KMS-11 (cell line): ENCODE measurements around the gene ZMYND8.

Source experiments
- H2AFZ ChIP-seq: fragments of 200-600 bp; sonication (generic); 2 replicates; pipeline ENCODE4 v1.6.1; 2016; ENCODE audit warnings: antibody characterized with exemption, mixed run types, low read depth
- H3K27ac ChIP-seq: fragments of 200-600 bp; sonication (generic); 2 replicates; pipeline ENCODE4 v1.6.1; 2016; ENCODE audit warnings: mild to moderate bottlenecking, mixed run types
- H3K27me3 ChIP-seq: fragments of 200-600 bp; sonication (generic); 2 replicates; pipeline ENCODE4 v1.6.1; 2017; ENCODE audit warnings: mild to moderate bottlenecking, low read depth, mixed run types, moderate library complexity; ENCODE audit not compliant: insufficient read depth
- H3K36me3 ChIP-seq: fragments of 200-600 bp; sonication (generic); 2 replicates; pipeline ENCODE4 v1.6.1; 2017; ENCODE audit warnings: mild to moderate bottlenecking, mixed run types; ENCODE audit not compliant: insufficient read depth
- H3K4me1 ChIP-seq: fragments of 200-600 bp; sonication (generic); 2 replicates; pipeline ENCODE4 v1.6.1; 2016; ENCODE audit warnings: mild to moderate bottlenecking, low read depth, mixed run types; ENCODE audit not compliant: poor library complexity, severe bottlenecking
- H3K4me2 ChIP-seq: fragments of 200-600 bp; sonication (generic); 2 replicates; pipeline ENCODE4 v1.7.0; 2016; ENCODE audit warnings: mild to moderate bottlenecking, mixed run types
- H3K4me3 ChIP-seq: fragments of 200-600 bp; sonication (generic); IDR thresholded peaks from 2 replicates; pipeline ENCODE4 v1.6.1; 2017; ENCODE audit warnings: low read depth, low read length, mixed read lengths; ENCODE audit not compliant: insufficient read depth
- H3K79me2 ChIP-seq: fragments of 200-600 bp; sonication (generic); 2 replicates; pipeline ENCODE4 v1.6.1; 2016; ENCODE audit warnings: low read depth, mixed run types; ENCODE audit not compliant: insufficient read depth
- H3K9ac ChIP-seq: fragments of 200-600 bp; sonication (generic); 2 replicates; pipeline ENCODE4 v1.6.1; 2016; ENCODE audit warnings: mild to moderate bottlenecking, mixed run types
- H4K20me1 ChIP-seq: fragments of 200-600 bp; sonication (generic); 2 replicates; pipeline ENCODE4 v1.6.1; 2016; ENCODE audit warnings: mild to moderate bottlenecking, mixed run types; ENCODE audit not compliant: insufficient read depth
- CTCF ChIP-seq: fragments of 200-600 bp; sonication (generic); conservative IDR thresholded peaks from 2 replicates; pipeline ENCODE4 v1.6.1; 2017; ENCODE audit warnings: low read depth, mild to moderate bottlenecking, antibody characterized with exemption, low read length, moderate library complexity, mixed read lengths

The ZMYND8 gene

GRCh38 chr20:47293631-47294030 lies 62.9 kb downstream of the ZMYND8 start:
- TF ChIP-seq CTCF, result no peak
- Histone ChIP-seq H3K27ac (no peak overlapping the region), H3K4me2 (no peak overlapping the region), H3K36me3 (no peaks in the 10 kb centered on the region; the same call in 1 of the 2 replicates), H4K20me1 (no peaks in the 10 kb centered on the region), H3K9ac (no peak overlapping the region), H3K4me3 (no peak overlapping the region), H3K79me2 (no peaks in the 10 kb centered on the region), H3K4me1 (no peaks in the 10 kb centered on the region), H2AFZ (no peak overlapping the region), H3K27me3 (no peaks in the 10 kb centered on the region)

- Histone ChIP-seq H3K79me2 (no peaks in the 10 kb centered on the region), H3K27ac (no peak overlapping the region), H3K36me3 (no peaks in the 10 kb centered on the region; the same call in 1 of the 2 replicates), H3K4me2 (no peak overlapping the region), H3K27me3 (no peaks in the 10 kb centered on the region), H3K9ac (no peak overlapping the region), H2AFZ (no peak overlapping the region), H3K4me3 (no peak overlapping the region), H3K4me1 (no peaks in the 10 kb centered on the region), H4K20me1 (no peaks in the 10 kb centered on the region)
- TF ChIP-seq CTCF, result no peak
Observed at GRCh38 chr20:47292581-47292980, 63.9 kb downstream of the ZMYND8 start.

GRCh38 chr20:47290666-47291430 lies 65.7 kb downstream of the ZMYND8 start:
- Histone ChIP-seq H3K79me2 (no peaks in the 10 kb centered on the region), H3K27me3 (no peaks in the 10 kb centered on the region), H3K9ac (no peak overlapping the region), H3K36me3 (no peaks in the 10 kb centered on the region), H4K20me1 (no peaks in the 10 kb centered on the region), H3K4me3 (no peak overlapping the region), H3K27ac (no peak overlapping the region), H3K4me1 (no peaks in the 10 kb centered on the region), H2AFZ (no peak overlapping the region), H3K4me2 (no peak overlapping the region)
- no peak for TF ChIP-seq CTCF

- Histone ChIP-seq H3K9ac (no peak overlapping the region), H3K36me3 (no peaks in the 10 kb centered on the region), H3K27me3 (no peaks in the 10 kb centered on the region), H3K4me2 (no peak overlapping the region), H2AFZ (no peak overlapping the region), H3K79me2 (no peaks in the 10 kb centered on the region), H3K27ac (no peak overlapping the region), H4K20me1 (no peaks in the 10 kb centered on the region), H3K4me3 (no peak overlapping the region), H3K4me1 (no peaks in the 10 kb centered on the region)
- TF ChIP-seq CTCF, result no peak
Observed at GRCh38 chr20:47290008-47290407, 66.5 kb downstream of the ZMYND8 start.
